IPS-NIHi7 (cell line): ENCODE measurements around the gene RABEP2.
"Not testable (repeated sequence)": the region's sequence is repeated elsewhere in the genome, so short reads cannot be mapped to it uniquely, and the experiment has no call there.

ENCODE experiments used
- DNase-seq: peaks from one replicate; pipeline ENCODE4 v3.0.0; 2012; ENCODE audit warnings: mixed read lengths; ENCODE audit errors: extremely low spot score

The RABEP2 gene

GRCh38 chr16:28879261-28879840 lies 45.7 kb downstream of the RABEP2 start:
- DNase-seq = peak; percentile 19

- DNase-seq = no peak
These were observed 46.7 kb downstream of the RABEP2 start, which contains the start of gene ATP2A1 for GRCh38 chr16:28878083-28878926. ATP2A1 (plus strand) TSS chr16:28878488; CDS start chr16:28878672, 184 bp downstream.

- no peak for DNase-seq
These were observed 47.4 kb downstream of the RABEP2 start for GRCh38 chr16:28877655-28878000.

- peak; percentile 18 for DNase-seq
These were observed 47.9 kb downstream of the RABEP2 start for GRCh38 chr16:28876973-28877654.

- peak; percentile 10 for DNase-seq
These were observed 48.9 kb downstream of the RABEP2 start for GRCh38 chr16:28876019-28876659.

- no peak for DNase-seq
These were observed 49.7 kb downstream of the RABEP2 start for GRCh38 chr16:28875134-28876018.

GRCh38 chr16:28874406-28874805 lies 50.6 kb downstream of the RABEP2 start:
- no peak for DNase-seq

- DNase-seq = peak; percentile 83
These were observed 51.4 kb downstream of the RABEP2 start for GRCh38 chr16:28873543-28874201.

GRCh38 chr16:28872952-28873351 lies 52.1 kb downstream of the RABEP2 start:
- no peak for DNase-seq

GRCh38 chr16:28869201-28869600 lies 55.8 kb downstream of the RABEP2 start:
- no peak for DNase-seq

- DNase-seq = not testable (repeated sequence)
These were observed 57.4 kb downstream of the RABEP2 start for GRCh38 chr16:28867646-28868045.

- DNase-seq = no peak
These were observed 57.8 kb downstream of the RABEP2 start for GRCh38 chr16:28867241-28867640.

GRCh38 chr16:28866454-28866804 lies 58.6 kb downstream of the RABEP2 start:
- DNase-seq = no peak

GRCh38 chr16:28865722-28866453 lies 59.1 kb downstream of the RABEP2 start:
- no peak for DNase-seq

- DNase-seq = no peak
These were observed 59.9 kb downstream of the RABEP2 start for GRCh38 chr16:28865001-28865688.

GRCh38 chr16:28863929-28864793 lies 60.9 kb downstream of the RABEP2 start:
- DNase-seq = no peak

GRCh38 chr16:28859326-28859725 lies 65.7 kb downstream of the RABEP2 start:
- DNase-seq = no peak

- DNase-seq = no peak
These were observed 66.6 kb downstream of the RABEP2 start for GRCh38 chr16:28858421-28858820.
